ENCODE measurements around the gene TRNAU1AP. TPM values are rescaled to one million over a fixed set of nuclear protein-coding genes. Genes with fewer than 3 reads are reported as not detected.
"Not testable (repeated sequence)": the region's sequence is repeated elsewhere in the genome, so short reads cannot be mapped to it uniquely, and the experiment has no call there.

Gene TRNAU1AP
- total and polyA plus RNA-seq, 2 experiments from 2014 or later = 21.9 to 27.4 TPM

- H3K9me3 ChIP-seq (ENCODE audit: low read depth) = no peaks in the 10 kb centered on the region
- H3K79me2 ChIP-seq (ENCODE audit: insufficient read depth) = peaks cover 60% of the 10 kb centered on the region
- no peak overlapping the region for H3K27ac ChIP-seq
- H3K9me2 ChIP-seq (ENCODE audit: insufficient read depth) = no peaks in the 10 kb centered on the region
- TF ChIP-seq EZH2 (IDR thresholded peaks at IDR 0.05; ENCODE audit: insufficient read depth, poor library complexity, severe bottlenecking) (no peak), EZH2phosphoT487 (IDR thresholded peaks at IDR 0.05; ENCODE audit: insufficient read depth, low read depth) (no peak)
- H2AFZ ChIP-seq = no peak overlapping the region
- H3K36me3 ChIP-seq (ENCODE audit: low read depth) = no peaks in the 10 kb centered on the region
- WGBS, 2 experiments (ENCODE audit: low coverage in 1 of 2, low lambda C conversion rate in 2 of 2, missing lambda C conversion rate in 2 of 2) = 91% methylated on average over 10 of the region's 10 CpGs
- no peak overlapping the region for H3K4me2 ChIP-seq (ENCODE audit: unreplicated experiment)
- DNase-seq = no peak
- H3K9ac ChIP-seq = no peak overlapping the region
- in situ Hi-C loops (cut with MboI) = no loop called here
- H3F3A ChIP-seq (ENCODE audit: insufficient read depth) = peaks cover 26% of the 10 kb centered on the region
- H3K4me1 ChIP-seq (ENCODE audit: insufficient read depth) = 0 out of 2 replicates have a peak, but pooled peaks cover 6% of the 10 kb centered on the region
- no peaks in the 10 kb centered on the region for H4K20me1 ChIP-seq (ENCODE audit: insufficient read depth)
- H3K27me3 ChIP-seq (replicated peaks; ENCODE audit: insufficient read depth) = no peaks in the 10 kb centered on the region
- H3K4me3 ChIP-seq = no peak overlapping the region
Measured at GRCh38 chr1:28519946-28520725, 32.7 kb upstream of the TRNAU1AP start.

- in situ Hi-C loops (cut with MboI) = not testable (repeated sequence)
Measured at GRCh38 chr1:28520796-28521195, 32.1 kb upstream of the TRNAU1AP start.

GRCh38 chr1:28521502-28522164 lies 31.3 kb upstream of the TRNAU1AP start:
- H3K9me3 ChIP-seq (ENCODE audit: low read depth) = no peaks in the 10 kb centered on the region
- H2AFZ ChIP-seq = no peak overlapping the region
- H3K27me3 ChIP-seq (replicated peaks; ENCODE audit: insufficient read depth) = no peaks in the 10 kb centered on the region
- H4K20me1 ChIP-seq (ENCODE audit: insufficient read depth) = no peaks in the 10 kb centered on the region
- 0 out of 2 replicates have a peak, but pooled peaks cover 6% of the 10 kb centered on the region for H3K4me1 ChIP-seq (ENCODE audit: insufficient read depth)
- no peak overlapping the region for H3K4me3 ChIP-seq
- peaks cover 12% of the 10 kb centered on the region for H3F3A ChIP-seq (ENCODE audit: insufficient read depth)
- peaks cover 75% of the 10 kb centered on the region for H3K79me2 ChIP-seq (ENCODE audit: insufficient read depth)
- no peak for DNase-seq
- WGBS, 2 experiments (ENCODE audit: low coverage in 1 of 2, low lambda C conversion rate in 2 of 2, missing lambda C conversion rate in 2 of 2) = 95 to 98% methylated on average over 6 of the region's 6 CpGs
- no peaks in the 10 kb centered on the region for H3K36me3 ChIP-seq (ENCODE audit: low read depth)
- H3K27ac ChIP-seq = no peak overlapping the region
- in situ Hi-C loops (cut with MboI) = no loop called here
- H3K9me2 ChIP-seq (ENCODE audit: insufficient read depth) = no peaks in the 10 kb centered on the region
- TF ChIP-seq EZH2phosphoT487 (IDR thresholded peaks at IDR 0.05; ENCODE audit: insufficient read depth, low read depth) (no peak), EZH2 (IDR thresholded peaks at IDR 0.05; ENCODE audit: insufficient read depth, poor library complexity, severe bottlenecking) (no peak)
- H3K9ac ChIP-seq = no peak overlapping the region
- no peak overlapping the region for H3K4me2 ChIP-seq (ENCODE audit: unreplicated experiment)

More at GRCh38 chr1:28520796-28521195, 32.1 kb upstream of the TRNAU1AP start:
- not testable (repeated sequence) for H3K9me3 ChIP-seq (ENCODE audit: low read depth); H3K27ac ChIP-seq; H3K4me1 ChIP-seq (ENCODE audit: insufficient read depth); H3K9ac ChIP-seq; H3K36me3 ChIP-seq (ENCODE audit: low read depth); H2AFZ ChIP-seq; H3K9me2 ChIP-seq (ENCODE audit: insufficient read depth); H3K27me3 ChIP-seq (replicated peaks; ENCODE audit: insufficient read depth); DNase-seq; H4K20me1 ChIP-seq (ENCODE audit: insufficient read depth); H3K4me2 ChIP-seq (ENCODE audit: unreplicated experiment); H3K4me3 ChIP-seq
- H3F3A ChIP-seq (ENCODE audit: insufficient read depth) = peaks cover 21% of the 10 kb centered on the region
- 95 to 98% methylated on average over 12 of the region's 12 CpGs for WGBS, 2 experiments (ENCODE audit: low coverage in 1 of 2, low lambda C conversion rate in 2 of 2, missing lambda C conversion rate in 2 of 2)
- H3K79me2 ChIP-seq (ENCODE audit: insufficient read depth) = peaks cover 67% of the 10 kb centered on the region

- H4K20me1 ChIP-seq (ENCODE audit: insufficient read depth); H2AFZ ChIP-seq; H3K4me2 ChIP-seq (ENCODE audit: unreplicated experiment); H3K9me2 ChIP-seq (ENCODE audit: insufficient read depth); DNase-seq; in situ Hi-C loops (cut with MboI); H3K4me3 ChIP-seq; H3K27me3 ChIP-seq (replicated peaks; ENCODE audit: insufficient read depth); H3K27ac ChIP-seq; H3K9ac ChIP-seq; H3K4me1 ChIP-seq (ENCODE audit: insufficient read depth); H3F3A ChIP-seq (ENCODE audit: insufficient read depth); H3K36me3 ChIP-seq (ENCODE audit: low read depth); H3K9me3 ChIP-seq (ENCODE audit: low read depth): not testable (repeated sequence)
- 95 to 99% methylated on average over 9 of the region's 9 CpGs for WGBS, 2 experiments (ENCODE audit: low coverage in 1 of 2, low lambda C conversion rate in 2 of 2, missing lambda C conversion rate in 2 of 2)
- H3K79me2 ChIP-seq (ENCODE audit: insufficient read depth) = peaks cover 83% of the 10 kb centered on the region
Measured at GRCh38 chr1:28522537-28522936, 30.3 kb upstream of the TRNAU1AP start.

- DNase-seq; H2AFZ ChIP-seq; H3K36me3 ChIP-seq (ENCODE audit: low read depth); H4K20me1 ChIP-seq (ENCODE audit: insufficient read depth); H3K4me3 ChIP-seq; H3F3A ChIP-seq (ENCODE audit: insufficient read depth); H3K9ac ChIP-seq; H3K9me3 ChIP-seq (ENCODE audit: low read depth); H3K27me3 ChIP-seq (replicated peaks; ENCODE audit: insufficient read depth); H3K4me2 ChIP-seq (ENCODE audit: unreplicated experiment); H3K9me2 ChIP-seq (ENCODE audit: insufficient read depth); H3K27ac ChIP-seq; in situ Hi-C loops (cut with MboI); H3K4me1 ChIP-seq (ENCODE audit: insufficient read depth): not testable (repeated sequence)
- 79 to 86% methylated on average over 10 of the region's 10 CpGs for WGBS, 2 experiments (ENCODE audit: low coverage in 1 of 2, low lambda C conversion rate in 2 of 2, missing lambda C conversion rate in 2 of 2)
- peaks cover 68% of the 10 kb centered on the region for H3K79me2 ChIP-seq (ENCODE audit: insufficient read depth)
Measured at GRCh38 chr1:28525002-28525642, 27.8 kb upstream of the TRNAU1AP start.
